Urothelium cell line (cell line): ENCODE results near the gene NOTUM.

Experiments
- DNase-seq: peaks from one replicate; pipeline ENCODE4 v3.0.0; 2011; ENCODE audit warnings: low spot score, mixed read lengths
- FAIRE-seq: peaks from 2 replicates; lab custom pipeline; 2011; peaks lifted over from hg19 to GRCh38; lab: Jason Lieb, UNC

NOTUM gene

DNA sequence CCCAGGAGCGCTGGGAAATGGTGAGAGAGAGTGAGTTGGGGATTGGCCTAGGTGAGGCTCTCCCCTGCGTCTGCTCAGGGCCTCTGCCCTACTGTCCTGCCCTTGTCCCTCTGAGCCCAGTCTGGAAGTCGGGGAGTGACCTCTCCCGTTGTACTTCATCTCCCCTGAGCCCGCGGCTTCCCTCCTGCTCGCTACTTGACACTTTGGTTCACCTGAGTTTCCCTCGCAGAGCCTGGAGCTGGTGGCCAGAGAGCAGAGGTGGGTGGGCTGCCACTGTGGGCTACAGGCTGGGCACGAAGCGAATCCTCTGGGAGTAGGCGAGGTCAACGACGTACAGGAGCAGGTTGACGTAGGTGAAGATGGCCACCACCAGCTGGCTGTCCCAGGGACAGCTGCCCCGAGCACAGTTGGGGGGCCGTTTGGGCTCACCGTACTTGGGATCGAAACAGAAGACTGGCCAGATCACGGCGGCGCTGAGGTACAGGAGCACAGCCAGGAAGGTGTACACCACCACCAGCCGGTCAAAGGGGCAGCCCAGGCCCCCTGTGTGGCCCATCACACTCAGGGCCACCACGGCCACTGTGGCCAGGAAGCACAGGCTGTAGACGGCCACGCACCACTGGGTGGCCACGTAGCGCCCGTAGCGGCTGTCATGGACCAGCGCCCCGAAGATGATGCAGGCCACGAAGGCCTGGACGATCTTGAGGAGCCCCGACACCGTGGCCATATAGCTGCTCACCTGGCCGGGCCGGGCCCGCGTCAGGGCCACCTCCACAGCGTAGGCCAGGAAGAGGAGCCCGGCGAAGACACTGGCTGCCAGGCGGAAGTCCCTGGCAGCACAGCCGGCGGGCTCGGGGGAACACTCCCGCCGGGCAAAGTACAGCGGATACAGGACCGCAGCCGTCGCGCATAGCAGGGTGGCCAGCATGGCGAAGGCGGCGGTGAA is 20.2 kb downstream of the NOTUM start:
- peak; percentile 65 for FAIRE-seq

DNA sequence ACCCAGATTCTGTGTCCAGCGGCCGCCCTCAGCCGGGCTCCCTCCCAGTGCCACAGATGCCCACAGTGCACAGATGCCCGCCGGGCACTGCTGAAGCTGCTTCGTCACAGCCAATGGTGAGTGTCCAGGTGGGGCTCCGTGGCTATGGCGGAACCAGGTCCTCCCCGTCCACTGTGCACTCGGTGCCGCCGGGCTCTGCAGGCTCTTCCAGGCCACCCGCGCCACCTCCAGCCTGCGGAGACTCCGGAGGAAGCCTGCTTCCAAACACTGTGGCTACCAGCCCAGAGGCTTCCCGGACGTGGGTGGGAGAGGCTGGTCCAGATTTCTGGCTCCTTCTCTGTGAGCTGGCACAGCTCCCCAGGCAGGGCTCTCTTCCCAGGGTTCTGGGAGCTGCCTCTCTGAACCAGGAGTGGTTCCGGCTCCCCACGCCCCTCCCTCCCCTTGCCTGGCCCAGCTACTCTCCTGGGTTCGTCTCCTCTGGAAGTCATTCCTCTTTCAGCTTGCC is 21.1 kb downstream of the NOTUM start:
- no peak for FAIRE-seq
- no peak for DNase-seq

More for the DNA sequence above, 20.2 kb downstream of the NOTUM start:
- DNase-seq: no peak

DNA sequence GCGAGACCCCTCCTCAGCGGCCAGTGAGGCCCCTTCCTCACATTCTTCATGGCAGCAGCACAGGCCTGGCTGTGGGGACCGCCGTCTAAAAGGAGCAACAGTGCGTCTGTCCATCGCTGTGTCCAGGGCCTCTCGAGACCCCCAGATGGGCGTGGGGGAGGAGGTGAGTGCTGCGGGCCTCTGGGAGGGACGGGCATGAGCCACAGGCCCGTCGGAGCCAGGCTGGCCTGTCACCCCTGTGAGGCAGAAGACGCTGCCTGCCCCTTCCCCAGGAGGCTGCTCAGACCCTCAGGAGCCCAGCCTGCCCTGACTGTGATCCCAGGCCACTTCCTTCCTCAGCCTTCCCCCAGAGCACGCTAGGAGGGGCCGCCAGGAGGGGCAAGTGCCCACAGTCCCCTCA is 21.8 kb downstream of the NOTUM start:
- no peak for DNase-seq
- FAIRE-seq: no peak

DNA sequence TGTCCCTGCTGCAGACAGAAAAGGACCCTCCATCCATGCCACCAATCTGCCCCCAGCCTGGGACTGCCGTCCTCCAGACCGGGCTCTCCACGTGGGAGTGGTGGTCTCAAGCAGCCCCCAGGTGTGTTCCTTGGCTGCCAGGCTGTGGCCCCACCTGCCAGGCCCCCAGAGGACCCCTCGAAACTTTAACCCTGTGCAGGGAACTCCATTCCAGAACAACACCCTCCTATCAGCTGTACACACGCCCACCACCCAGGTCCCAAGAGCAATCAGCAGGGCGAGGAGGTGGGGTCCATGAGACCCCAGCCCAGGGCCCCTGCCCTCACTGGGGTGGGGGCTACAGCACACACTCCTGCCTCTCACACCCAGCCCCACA is 25.3 kb downstream of the NOTUM start:
- FAIRE-seq (no peak), DNase-seq (no peak)

DNA sequence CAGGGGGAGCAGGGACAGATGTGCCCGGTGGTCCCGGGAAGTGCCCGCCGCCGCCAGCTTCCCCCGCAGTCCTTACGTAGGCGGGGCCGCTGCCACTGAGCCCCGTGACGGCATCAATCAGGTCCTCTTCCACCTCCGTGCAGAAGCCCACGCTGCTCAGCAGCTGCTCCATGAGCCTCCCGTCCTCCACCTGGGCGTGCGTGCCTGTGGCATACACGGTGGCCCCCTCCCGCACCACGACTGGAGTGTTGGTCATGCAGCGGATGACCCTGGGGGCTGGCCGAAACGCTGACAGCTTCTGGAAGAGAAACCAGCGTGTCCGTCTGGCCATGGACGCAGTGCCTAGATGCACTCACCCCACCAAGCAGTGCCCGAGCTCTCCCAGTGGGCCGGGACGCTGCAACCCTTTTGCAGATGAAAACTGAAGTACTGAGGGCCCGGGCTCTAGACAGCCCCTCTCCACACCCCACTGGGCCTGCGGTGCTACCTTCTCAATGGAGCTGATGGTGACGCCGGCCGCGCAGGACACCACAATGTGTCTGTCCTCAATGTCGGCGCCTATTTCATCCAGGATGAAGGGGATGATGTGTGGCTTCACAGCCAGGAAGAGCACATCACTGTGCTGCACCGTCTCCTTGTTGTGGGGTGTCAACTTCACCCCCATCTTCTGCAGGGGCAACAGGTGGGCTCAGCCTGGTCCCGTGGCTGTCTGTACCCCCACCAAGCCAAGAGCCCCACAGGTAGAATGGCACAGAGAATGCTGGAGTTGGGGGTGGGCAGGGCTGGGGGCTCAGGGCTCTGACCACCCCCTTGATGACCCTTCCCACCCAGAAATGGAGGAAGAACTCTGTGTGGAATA is 25.9 kb downstream of the NOTUM start:
- peak; percentile 61 for FAIRE-seq

DNA sequence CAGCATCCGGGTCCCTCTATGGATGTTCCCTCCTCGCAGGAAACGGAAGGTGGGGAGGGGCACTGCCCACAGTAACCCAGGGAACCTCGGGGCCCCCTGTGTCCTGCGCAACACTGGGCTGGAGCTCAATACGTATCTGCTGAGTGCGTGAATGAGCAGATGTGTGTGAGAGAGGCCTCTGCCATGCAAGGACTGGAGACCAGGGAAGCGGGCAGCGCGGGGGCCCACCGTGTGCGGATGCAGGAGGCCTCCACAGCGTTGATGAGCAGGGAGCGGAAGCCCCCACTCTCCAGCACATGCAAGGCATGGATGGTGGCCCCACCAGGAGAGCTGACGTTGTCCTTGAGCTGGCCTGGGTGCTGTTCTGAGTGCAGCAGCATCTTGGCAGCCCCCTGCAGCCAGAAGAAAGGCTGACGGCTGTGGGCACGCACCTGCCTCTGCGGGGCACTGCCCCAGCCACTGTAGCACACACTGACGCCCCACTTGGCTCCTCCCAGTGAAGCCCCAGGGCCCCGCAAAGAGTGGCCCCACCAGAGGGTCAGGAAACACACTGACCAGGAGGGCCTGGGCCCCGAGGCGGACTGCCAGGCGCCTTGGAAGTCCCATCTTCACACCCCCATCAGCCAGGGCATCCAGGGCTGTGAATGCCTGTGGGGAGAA is 26.8 kb downstream of the NOTUM start:
- no peak for DNase-seq

More for the DNA sequence above, 25.9 kb downstream of the NOTUM start:
- no peak for DNase-seq

DNA sequence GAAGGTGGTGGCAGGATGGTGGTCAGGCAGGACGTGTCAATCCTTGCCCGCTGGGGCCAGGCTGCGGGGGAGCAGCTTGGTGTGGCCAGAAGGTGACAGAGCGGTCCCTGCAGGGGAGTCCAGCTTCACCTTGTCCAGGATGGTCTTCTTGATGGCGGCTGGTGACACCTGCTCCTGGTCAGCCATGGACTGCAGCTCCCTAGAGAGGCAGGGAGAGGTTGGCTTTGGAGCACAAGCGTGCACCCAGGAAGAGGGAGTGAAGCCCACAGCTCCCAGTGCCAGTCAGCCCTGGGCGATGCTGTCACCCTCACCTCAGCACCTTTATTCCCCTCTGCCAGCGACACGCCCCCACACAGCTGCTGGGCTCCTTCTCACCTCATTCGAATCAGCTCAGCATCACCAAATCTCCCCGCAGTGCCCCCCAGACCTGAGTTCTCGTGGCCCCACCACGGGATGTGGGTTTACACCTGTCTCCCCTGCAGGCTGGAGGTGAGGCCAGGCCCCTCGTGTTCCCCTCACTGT is 27.7 kb downstream of the NOTUM start:
- FAIRE-seq: no peak
- DNase-seq: no peak

More for the DNA sequence above, 26.8 kb downstream of the NOTUM start:
- no peak for FAIRE-seq

DNA sequence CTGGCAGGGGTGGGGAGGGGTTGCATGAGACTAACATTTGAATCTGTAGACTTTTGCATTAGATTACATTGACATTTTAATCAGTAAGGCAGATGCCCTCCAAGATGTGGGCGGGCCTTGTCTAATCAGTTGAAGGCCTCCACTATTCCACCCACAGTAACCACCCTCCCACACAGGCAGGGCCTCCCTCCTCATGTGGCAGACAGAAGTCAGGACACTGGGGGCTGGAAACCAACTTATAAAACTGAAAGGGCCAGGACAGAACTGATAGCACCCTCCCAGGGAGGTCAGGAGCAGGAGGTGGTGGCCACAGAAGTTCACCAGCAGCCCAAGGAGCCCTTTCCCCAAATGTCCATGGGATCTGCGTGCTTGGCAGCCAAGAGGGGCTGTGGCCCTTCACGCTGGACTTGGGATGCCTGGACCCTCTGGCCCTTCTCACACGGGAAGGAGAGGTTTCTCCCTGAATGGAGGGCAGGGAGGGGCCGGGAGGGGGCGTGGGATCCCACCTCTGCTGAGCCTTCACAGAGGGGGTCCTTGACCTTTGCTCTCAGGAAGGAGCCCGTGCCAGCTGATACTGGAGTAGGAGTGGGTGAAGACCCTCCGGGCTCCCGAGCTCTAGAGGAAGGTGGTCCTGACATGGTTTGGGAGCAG is 28.5 kb downstream of the NOTUM start:
- FAIRE-seq (no peak), DNase-seq (no peak)

DNA sequence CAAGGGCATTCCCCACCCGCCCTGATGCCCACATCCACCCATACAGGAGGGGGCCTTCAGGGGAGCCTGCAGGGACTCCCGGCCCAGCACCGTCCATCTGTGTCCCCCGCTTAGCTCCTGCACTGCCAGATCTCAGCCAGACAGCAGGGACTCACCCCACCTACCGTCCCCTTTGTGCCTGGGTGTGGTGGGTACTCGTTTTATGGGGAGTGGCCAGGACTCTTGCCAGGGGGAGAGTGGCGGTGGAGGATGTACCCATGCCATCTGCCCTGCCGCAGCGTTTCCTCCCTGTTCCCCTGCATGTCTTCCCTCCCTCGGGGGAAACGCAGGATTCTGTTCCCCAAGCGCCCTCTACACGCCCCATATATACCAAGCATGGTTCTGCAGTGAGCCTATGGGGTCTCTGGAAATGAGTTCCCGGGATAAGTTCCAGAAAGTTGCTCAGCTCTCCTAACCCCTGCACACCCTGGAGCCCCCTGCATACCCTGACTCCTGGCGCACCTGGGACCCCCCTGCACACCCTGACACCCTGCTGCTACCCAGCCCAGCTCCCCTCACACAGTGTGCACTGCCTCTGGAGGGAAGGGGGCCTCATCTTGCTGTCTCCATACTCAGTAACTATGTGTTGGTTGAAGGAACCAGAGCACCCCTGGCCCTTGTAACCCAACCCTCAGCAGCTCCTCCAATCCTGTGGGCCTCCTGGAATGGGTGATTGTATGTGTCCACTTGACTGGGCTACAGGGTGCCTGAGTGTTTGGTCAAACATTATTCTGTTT is 29.2 kb downstream of the NOTUM start:
- FAIRE-seq: no peak
- DNase-seq: no peak

DNA sequence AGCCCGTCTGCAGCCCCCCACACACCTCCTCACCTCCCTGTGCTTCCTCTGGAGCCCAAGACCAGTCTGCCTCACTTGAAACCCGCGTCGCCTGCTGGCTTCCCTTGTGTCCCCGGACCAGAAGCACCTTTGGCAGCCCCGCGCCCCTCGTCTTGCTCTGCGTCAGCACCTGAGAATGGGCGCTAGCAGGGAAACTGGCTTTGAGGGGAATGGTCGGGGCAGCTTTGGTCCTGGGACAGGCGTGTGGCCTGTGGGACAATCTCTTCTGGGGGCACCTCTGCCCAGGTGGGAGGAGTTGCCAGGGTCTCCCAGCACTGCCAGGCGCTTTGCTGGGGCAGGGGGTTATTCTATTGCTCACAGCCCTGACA is 29.8 kb downstream of the NOTUM start:
- DNase-seq (no peak), FAIRE-seq (no peak)

DNA sequence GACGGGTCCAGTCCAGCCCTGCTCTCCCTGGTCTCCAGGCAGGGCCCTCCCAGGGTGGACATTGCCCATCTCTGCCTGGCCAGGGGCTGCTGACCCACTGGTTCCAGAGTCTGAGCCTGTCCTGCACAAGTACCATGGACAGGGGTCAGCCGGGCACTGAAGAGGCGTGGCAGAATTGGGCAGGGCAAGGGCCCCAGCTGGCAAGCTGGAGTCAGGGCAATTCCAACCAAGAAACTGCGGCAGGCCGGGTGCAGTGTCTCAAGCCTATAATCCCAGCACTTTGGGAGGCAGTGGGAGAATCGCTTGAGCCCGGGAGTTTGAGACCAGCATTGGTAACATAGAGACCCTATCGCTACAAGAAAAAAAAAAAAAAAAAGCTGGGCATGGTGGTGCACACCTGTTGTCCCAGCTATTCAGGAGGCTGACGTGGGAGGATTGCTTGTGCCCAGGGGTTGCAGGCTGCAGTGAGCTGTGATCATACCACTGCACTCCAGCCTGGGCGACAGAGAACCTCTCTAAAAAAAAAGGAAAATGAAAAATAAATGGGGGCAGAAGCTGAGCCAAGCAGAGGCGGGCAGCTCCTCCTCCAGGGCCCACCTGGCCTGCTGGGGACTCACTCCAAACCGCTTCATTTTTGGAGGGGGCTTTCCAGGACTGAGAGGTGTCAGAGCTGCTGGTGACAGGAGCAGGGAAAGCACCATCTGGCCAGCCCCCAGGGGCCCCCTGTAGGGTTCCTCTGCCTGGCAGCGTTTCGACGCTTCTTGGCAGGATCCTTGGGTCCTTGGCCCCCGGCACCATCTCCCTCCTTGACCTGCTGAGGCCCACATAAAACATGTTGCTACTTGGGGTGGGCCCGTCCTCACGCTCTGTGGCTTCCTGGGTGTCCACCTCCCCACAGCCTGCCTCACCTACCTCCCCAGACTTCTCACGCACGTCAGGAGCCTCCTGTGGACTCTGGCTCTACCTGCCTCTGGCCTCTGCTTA is 30.6 kb downstream of the NOTUM start:
- no peak for DNase-seq
- no peak for FAIRE-seq

DNA sequence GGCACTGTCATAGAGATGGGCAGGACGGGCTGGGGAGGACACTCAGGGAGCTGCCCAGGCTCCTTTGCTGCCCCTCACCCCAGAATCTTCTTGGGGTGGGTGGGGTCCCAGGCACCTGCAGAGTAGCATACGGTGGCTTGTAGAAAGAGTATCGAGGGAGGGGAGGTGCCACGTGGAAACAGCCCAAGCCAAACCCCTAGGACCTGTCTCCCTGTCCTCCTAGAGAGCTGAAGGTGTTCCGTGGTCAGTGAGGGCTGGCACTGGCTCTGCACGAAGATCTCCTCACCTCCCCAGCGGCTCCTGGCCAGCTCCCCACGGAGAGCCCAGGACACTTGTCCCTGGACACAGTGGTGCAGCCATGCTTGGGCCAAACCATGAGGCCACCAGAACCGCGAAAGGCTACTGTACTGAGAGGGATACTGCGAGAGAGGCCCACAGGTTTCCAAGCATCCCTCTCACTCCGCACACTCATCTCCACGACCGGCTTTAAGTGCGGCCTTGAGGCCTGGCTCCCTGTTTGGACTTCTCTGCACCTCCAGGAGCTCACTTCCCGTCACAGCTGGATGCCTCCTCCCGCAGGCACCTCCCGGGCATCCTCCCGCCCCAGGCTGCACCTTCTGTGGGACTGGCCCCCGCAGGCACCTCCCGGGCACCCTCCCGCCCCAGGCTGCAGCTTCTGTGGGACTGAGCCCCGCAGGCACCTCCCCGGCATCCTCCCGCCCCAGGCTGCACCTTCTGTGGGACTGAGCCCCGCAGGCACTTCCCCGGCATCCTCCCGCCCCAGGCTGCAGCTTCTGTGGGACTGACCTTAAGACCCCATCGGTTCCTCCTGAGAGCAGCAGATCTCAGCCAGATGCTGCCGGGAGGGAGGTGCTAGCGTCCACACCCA is 31.5 kb downstream of the NOTUM start:
- FAIRE-seq (no peak), DNase-seq (no peak)

DNA sequence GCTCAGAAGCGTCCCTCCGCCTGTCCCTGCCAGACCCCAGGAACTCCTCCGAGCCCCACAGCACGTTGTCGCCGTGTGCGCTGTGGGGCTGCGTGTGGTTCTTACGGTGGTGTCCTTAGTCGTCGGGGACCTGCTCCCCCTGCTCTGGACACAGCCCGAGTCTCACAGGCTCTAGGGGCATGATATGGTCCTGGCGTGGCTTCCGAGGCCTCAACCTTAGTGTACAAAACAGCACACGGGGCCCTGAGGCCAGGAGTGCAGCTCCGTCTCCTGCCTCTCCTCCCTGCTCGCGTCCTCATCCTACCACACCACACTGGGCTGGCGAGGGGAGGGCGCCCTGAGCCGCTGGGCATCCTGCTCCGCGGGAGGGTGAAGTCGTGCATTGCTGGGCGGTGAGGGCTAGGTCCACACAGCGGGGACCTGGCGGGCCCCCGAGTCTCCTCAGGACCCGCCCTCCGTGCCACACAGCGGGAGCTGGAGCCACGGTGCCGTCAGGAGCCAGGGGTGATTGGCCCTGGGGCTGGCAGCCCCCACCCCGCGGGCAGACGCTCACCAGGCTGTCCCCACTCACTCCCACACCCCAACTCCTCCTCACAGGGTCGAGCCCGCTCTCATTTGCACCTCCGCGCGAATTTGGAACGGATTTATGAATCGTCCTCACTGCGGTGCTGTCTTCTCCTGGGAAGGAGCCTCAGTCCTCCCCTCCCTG is 32.3 kb downstream of the NOTUM start:
- FAIRE-seq: peak; percentile 87
- peak; percentile 52 for DNase-seq

DNA sequence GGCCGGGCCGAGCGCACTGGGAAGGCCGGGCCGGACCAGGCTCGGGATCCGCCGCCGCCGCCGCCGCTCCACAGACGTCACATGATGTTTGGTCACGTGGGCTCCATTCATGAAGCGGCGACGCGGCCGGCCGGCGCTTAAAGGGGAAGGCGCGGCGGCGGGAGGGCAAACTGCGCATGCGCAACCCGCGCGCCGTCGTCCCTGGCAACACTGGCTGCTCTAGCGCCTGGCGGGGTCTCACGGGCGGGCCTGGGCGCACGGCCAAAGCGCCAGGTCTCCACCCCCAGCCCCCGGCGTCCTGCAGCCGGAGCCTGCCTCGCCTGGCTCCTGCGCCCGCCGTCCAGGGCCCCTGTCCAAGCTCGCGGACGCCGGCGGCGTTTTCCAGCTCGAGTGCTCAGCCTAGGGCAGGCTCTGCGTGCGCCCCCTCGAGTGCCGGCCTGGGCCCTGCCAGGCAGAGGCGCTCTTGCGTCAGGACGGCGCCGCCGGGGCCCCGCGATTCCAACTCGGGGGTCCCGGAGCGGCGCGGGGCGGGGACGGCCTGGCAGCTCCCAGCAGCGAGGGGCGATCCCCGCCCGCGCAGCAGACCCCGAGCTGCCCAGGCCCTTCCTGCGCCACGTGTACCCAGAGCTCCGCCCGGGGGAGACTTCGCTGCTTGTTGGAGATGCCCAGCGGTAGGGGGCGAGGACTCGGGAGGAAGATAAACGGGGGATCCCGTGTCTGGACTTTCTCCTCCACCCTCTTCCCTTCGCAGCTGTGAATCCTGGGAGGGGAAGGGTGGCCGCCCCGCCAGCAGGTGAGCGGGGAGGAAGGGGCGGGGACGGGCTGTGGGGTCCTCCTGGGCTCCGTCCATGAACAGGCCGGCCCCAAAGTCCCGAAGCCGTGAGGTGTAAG is 33.1 kb downstream of the NOTUM start, which contains the start of gene MAFG:
Gene MAFG, minus strand, starts transcription at position 83 of the 891 bp plus-strand sequence. CDS start 4,550 bp downstream, outside the sequence.
- peak; percentile 99 for DNase-seq
- peak; percentile 91 for FAIRE-seq

DNA sequence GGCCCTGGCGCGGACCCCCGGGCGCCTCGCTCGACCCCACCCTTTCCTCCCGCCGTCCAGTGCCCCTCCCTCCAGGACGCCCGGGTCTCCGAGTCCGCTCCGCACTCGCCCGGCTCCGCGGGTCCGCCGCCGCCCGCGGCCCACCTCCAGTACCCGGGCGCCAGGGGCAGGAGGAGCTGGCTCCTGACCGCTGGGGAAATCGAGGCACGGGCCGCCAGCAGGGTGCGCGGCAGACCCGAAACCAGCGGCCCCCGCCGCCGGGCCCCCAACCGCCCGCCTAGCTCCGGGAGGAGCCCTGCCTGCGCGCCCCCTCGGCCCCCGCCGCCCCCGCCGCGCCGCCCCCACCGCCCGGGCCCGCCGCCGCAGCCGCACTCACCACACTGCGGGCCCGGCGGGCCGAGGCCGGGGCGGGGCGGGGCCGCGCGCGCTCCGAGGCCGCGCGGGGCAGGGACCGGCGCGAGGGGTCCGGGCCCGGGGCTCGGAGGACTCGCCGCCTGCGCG is 33.8 kb downstream of the NOTUM start:
- DNase-seq (no peak), FAIRE-seq (no peak)
